ENCODE measurements around the gene TRHDE. TPM values are rescaled to one million over a fixed set of nuclear protein-coding genes. Genes with fewer than 3 reads are reported as not detected.

The TRHDE gene
- total and polyA plus RNA-seq, 2 donors (not counting 3 experiments of a cell fraction or from before 2014, with no cell fraction given), result not detected

- dilution Hi-C loops (cut with MboI; ENCODE audit: extremely low pct_ligation_motif_present, low sequenced_read_pairs), result no loop called here
- CTCF ChIA-PET, result no interaction called here
- no peaks in the 10 kb centered on the region for H4K20me1 ChIP-seq (replicated peaks; ENCODE audit: control insufficient read depth, extremely low read depth, insufficient read depth, low read length)
These were observed 408.9 kb downstream of the TRHDE start for GRCh38 chr12:72681028-72681427.

More at GRCh38 chr12:72681028-72681427, 408.9 kb downstream of the TRHDE start:
- POLR2A ChIA-PET, result no interaction called here
- Histone ChIP-seq H3K27me3 (ENCODE audit: control insufficient read depth in 2 of 2, insufficient read depth in 2 of 2, low read length in 2 of 2) (no peaks in the 10 kb centered on the region), H3K9ac (replicated peaks; ENCODE audit: extremely low read depth, insufficient read depth, low read length) (no peak overlapping the region), H3K4me3 (replicated peaks in 1 of 3; ENCODE audit: insufficient read depth in 1 of 3, low read depth in 1 of 3, low read length in 3 of 3) (no peak overlapping the region), H2AFZ (ENCODE audit: low read depth, low read length) (no peak overlapping the region), H3K79me2 (ENCODE audit: control insufficient read depth, insufficient read depth, low read length) (no peaks in the 10 kb centered on the region), H3K36me3 (ENCODE audit: control insufficient read depth in 2 of 2, extremely low read depth in 1 of 2, insufficient read depth in 2 of 2, low read length in 2 of 2) (no peaks in the 10 kb centered on the region), H3K4me1 (ENCODE audit: control insufficient read depth, extremely low read depth, insufficient read depth, low read length) (no peaks in the 10 kb centered on the region), H3K9me3 (replicated peaks; ENCODE audit: control insufficient read depth, insufficient read depth, low read length) (peaks cover 1% of the 10 kb centered on the region), H3K9me1 (replicated peaks; ENCODE audit: control insufficient read depth, extremely low read depth, insufficient read depth, low read length) (no peaks in the 10 kb centered on the region), H3K4me2 (ENCODE audit: insufficient read depth, low read length) (no peak overlapping the region), H3K27ac (ENCODE audit: insufficient read depth, low read depth, low read length) (no peak overlapping the region)
- TF ChIP-seq CTCF (IDR thresholded peaks at IDR 0.05; ENCODE audit: extremely low read depth in 1 of 2, insufficient read depth in 1 of 2, low read depth in 1 of 2, low read length in 2 of 2) (no peak), EZH2 (IDR thresholded peaks at IDR 0.05; ENCODE audit: borderline replicate concordance, low read depth, low read length, severe bottlenecking) (no peak), POLR2A (IDR thresholded peaks at IDR 0.05; ENCODE audit: low read depth, low read length) (no peak), POLR2AphosphoS5 (IDR thresholded peaks at IDR 0.05; ENCODE audit: insufficient read depth, low read depth, low read length) (no peak), MAX (IDR thresholded peaks at IDR 0.05; ENCODE audit: insufficient read depth, insufficient read length) (no peak), FOS (IDR thresholded peaks at IDR 0.05; ENCODE audit: borderline replicate concordance, insufficient read depth, low read length) (no peak), MYC (IDR thresholded peaks at IDR 0.05; ENCODE audit: low read depth, low read length) (no peak), GATA2 (IDR thresholded peaks at IDR 0.05; ENCODE audit: insufficient read depth, insufficient read length, low read depth, low read length) (no peak), JUN (IDR thresholded peaks at IDR 0.05; ENCODE audit: borderline replicate concordance, insufficient read depth, insufficient read length, low read depth) (no peak)
- no peak for FAIRE-seq
- DNase-seq (ENCODE audit: low read depth, low spot score), result no peak
- intact Hi-C loops (cut with micrococcal nuclease), result no loop called here
- BruUV-seq (replicated peaks), result no TSS peak
